Measurements from ENCODE around the gene TNNI2. TPM values are rescaled to one million over a fixed set of nuclear protein-coding genes. Genes with fewer than 3 reads are reported as not detected.

TNNI2 gene
- total and polyA plus RNA-seq, 12 donors, result 0.55 to 21.8 (median 2.4) TPM; not detected in 3

DNA sequence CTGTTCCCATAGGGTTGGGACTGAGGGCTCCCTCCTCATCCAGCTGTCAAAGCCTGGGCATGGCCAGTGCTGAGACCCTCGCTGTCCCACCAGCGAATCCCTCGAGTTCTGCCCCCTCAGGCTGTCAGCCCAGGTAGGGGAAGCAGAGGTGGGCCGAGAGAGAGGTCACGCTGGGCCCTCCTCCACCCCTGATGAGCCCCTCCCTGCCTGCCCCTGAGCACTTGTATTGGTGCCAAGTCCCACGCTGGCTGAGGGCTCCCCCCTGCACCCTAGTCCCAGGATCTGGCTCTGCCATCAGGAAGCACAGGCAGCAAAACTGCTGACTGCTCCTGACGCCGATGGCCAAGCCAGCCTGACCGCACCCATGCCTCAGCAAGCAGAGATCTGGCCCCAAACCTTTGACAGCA, 49.6 kb downstream of the TNNI2 start:
- H3K27ac ChIP-seq, result peak overlapping the region in 1 of 5 donors; percentile 46

DNA sequence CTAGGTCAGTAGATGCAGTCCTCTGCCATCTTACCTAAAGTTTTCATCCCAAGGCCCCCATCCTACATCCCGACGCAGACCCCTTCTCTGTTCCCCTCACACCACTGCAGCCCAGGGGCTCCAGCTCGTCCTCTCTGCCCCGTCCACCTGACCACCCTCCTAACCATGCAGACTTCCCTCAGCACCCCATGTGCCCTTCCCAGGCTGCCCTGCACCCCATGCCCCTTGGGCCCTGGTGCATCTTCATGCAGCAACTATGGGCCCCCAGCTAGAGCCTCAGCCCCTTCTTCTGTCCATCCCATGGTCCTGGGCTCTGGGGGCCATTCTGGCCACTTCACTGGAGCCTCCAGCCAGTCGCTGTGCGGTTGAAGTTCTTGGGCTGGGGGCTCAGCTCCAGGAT, 50.0 kb downstream of the TNNI2 start:
- no peak for DNase-seq
- Histone ChIP-seq H3K4me3 (no peak overlapping the region), H3K36me3 (replicated peaks in 1 of 2) (peaks cover 0 to 50% of the 10 kb centered on the region in 2 donors), H3K27ac (peak overlapping the region in 1 of 5 donors; percentile 62), H3K27me3 (no peaks in the 10 kb centered on the region), H3K9me3 (replicated peaks in 1 of 3) (no peaks in the 10 kb centered on the region), H3K4me1 (replicated peaks in 1 of 2) (no peaks in the 10 kb centered on the region)
- intact Hi-C loops (cut with DNase I), result no loop called here
- TF ChIP-seq POLR2A (IDR thresholded peaks at IDR 0.05), result no peak
- TF ChIP-seq, protein P1, sequence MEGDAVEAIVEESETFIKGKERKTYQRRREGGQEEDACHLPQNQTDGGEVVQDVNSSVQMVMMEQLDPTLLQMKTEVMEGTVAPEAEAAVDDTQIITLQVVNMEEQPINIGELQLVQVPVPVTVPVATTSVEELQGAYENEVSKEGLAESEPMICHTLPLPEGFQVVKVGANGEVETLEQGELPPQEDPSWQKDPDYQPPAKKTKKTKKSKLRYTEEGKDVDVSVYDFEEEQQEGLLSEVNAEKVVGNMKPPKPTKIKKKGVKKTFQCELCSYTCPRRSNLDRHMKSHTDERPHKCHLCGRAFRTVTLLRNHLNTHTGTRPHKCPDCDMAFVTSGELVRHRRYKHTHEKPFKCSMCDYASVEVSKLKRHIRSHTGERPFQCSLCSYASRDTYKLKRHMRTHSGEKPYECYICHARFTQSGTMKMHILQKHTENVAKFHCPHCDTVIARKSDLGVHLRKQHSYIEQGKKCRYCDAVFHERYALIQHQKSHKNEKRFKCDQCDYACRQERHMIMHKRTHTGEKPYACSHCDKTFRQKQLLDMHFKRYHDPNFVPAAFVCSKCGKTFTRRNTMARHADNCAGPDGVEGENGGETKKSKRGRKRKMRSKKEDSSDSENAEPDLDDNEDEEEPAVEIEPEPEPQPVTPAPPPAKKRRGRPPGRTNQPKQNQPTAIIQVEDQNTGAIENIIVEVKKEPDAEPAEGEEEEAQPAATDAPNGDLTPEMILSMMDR (IDR thresholded peaks at IDR 0.05), result no peak
- WGBS, 4 donors, result 77 to 93% (median 82%) methylated on average over 4 to 6 of the region's 6 CpGs

More for the DNA sequence above, 49.6 kb downstream of the TNNI2 start:
- no peak for TF ChIP-seq POLR2A (IDR thresholded peaks at IDR 0.05)
- TF ChIP-seq, protein P1 (IDR thresholded peaks at IDR 0.05), result no peak
- intact Hi-C loops (cut with DNase I), result no loop called here
- H3K4me1 ChIP-seq (replicated peaks in 1 of 2), result no peaks in the 10 kb centered on the region
- peaks cover 0 to 55% of the 10 kb centered on the region in 2 donors for H3K36me3 ChIP-seq (replicated peaks in 1 of 2)
- H3K27me3 ChIP-seq, result no peaks in the 10 kb centered on the region
- no peaks in the 10 kb centered on the region for H3K9me3 ChIP-seq (replicated peaks in 1 of 3)
- 0 to 60% (median 54%) methylated on average over 1 to 9 of the region's 9 CpGs for WGBS, 4 donors
- no peak overlapping the region for H3K4me3 ChIP-seq
- DNase-seq, result peak in 3 of 7 donors; percentile 21 to 27 (median 23)

DNA sequence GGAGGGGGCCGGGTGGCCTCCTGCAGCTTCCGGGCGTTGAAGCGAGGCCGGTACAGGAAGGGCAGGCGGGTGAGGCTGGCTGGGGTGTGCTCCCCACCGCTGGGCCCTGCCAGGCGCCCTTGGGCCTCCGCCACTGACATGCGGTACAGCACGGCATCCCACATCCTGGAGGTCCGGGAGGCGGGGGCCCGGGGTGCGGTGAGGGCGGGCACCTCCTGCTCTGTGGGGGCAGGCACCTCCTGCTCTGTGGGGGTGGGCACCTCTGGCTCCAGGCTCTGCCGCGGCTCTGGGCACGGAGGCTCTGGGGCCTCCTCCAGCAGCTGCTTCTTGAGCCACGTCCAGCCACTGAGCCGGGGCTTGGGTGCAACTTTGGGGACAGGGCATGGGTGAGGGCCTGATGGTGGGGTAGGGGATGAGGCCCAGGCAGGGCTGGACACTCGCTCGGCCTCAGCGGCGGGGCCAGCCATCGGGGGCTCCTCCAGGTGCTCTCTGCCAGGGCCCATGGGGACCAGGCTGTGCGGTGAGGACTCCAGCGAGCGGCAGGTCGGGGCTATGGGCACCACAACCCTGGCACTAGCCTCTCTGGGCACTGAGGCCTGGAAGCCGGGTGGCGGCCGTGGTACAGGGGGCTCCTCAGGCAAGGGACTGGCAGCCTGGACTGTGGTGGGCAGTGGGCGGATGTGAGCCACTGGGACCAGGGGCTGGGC, 50.6 kb downstream of the TNNI2 start:
- no peak overlapping the region for H3K4me3 ChIP-seq
- DNase-seq, result peak; percentile 34 to 54 (median 38)

More for the DNA sequence above, 50.6 kb downstream of the TNNI2 start:
- intact Hi-C loops (cut with DNase I), result no loop called here
- H3K9me3 ChIP-seq (replicated peaks in 1 of 3), result no peaks in the 10 kb centered on the region
- H3K4me1 ChIP-seq (replicated peaks in 1 of 2), result no peaks in the 10 kb centered on the region
- 36 to 58% (median 55%) methylated on average over 4 to 34 of the region's 34 CpGs for WGBS, 4 donors
- TF ChIP-seq, protein P1 (IDR thresholded peaks at IDR 0.05), result no peak
- TF ChIP-seq POLR2A (IDR thresholded peaks at IDR 0.05), result no peak
- H3K36me3 ChIP-seq (replicated peaks in 1 of 2), result peaks cover 0 to 45% of the 10 kb centered on the region in 2 donors
- H3K27me3 ChIP-seq, result no peaks in the 10 kb centered on the region
- peak overlapping the region in 2 of 5 donors; percentile 26 to 62 for H3K27ac ChIP-seq
